IMR-90 (cell line): ENCODE results near the gene IL20RA. TPM values are rescaled to one million over a fixed set of nuclear protein-coding genes. Genes with fewer than 3 reads are reported as not detected.

ENCODE experiments used
- ATAC-seq: fragments of 200-7000 bp; cut with Tn5 transposase; 2 replicates; pipeline ENCODE4 v1.9.1; 2020; ENCODE audit warnings: low read depth, mild to moderate bottlenecking, moderate library complexity
- BruUV-seq: library from RNA; stranded (reverse); fragments of 400-500 nt; replicated peaks from 2 replicates; lab custom pipeline; 2021; lab: Mats Ljungman, UMichigan
- CTCF ChIA-PET: fragments of 300-600 bp; formaldehyde crosslinking; extraction: SDS; loops from one replicate; lab custom pipeline; 2021; ENCODE audit warnings: antibody characterized with exemption; lab: Yijun Ruan, JAX
- POLR2A ChIA-PET: fragments of 300-600 bp; sonication (Branson Sonifier 250); formaldehyde crosslinking; loops from one replicate; lab custom pipeline; 2022; ENCODE audit warnings: antibody characterized with exemption; ENCODE audit not compliant: unreplicated experiment; lab: Charles Lee
- DNase-seq: peaks from one replicate; pipeline ENCODE4 v3.0.0; 2013
- H2AFZ ChIP-seq: replicated peaks from 2 replicates; pipeline ENCODE3; 2013; ENCODE audit warnings: low read length, mild to moderate bottlenecking; ENCODE audit not compliant: poor library complexity
- H2AK5ac ChIP-seq: 2 replicates; pipeline ENCODE4 v1.6.1; 2013; ENCODE audit warnings: low read depth, low read length, inconsistent platforms
- H2AK9ac ChIP-seq: replicated peaks from 2 replicates; pipeline ENCODE3; 2013; ENCODE audit warnings: mild to moderate bottlenecking, low read depth, low read length, moderate library complexity; ENCODE audit not compliant: poor library complexity
- H2BK120ac ChIP-seq: 2 replicates; pipeline ENCODE4 v1.6.1; 2013; ENCODE audit warnings: low read depth, low read length, inconsistent platforms
- H2BK15ac ChIP-seq: 3 replicates; pipeline ENCODE4 v1.6.1; 2013; ENCODE audit warnings: low read depth, low read length, inconsistent platforms
- H2BK20ac ChIP-seq: 2 replicates; pipeline ENCODE4 v1.6.1; 2013; ENCODE audit warnings: low read depth, mild to moderate bottlenecking, inconsistent platforms, low read length, moderate library complexity
- H2BK5ac ChIP-seq: 2 replicates; pipeline ENCODE4 v1.6.1; 2013; ENCODE audit warnings: mild to moderate bottlenecking, low read depth, low read length, inconsistent platforms; ENCODE audit not compliant: poor library complexity, severe bottlenecking
- H3K14ac ChIP-seq: replicated peaks from 2 replicates; pipeline ENCODE4 v1.6.1; 2013; ENCODE audit warnings: low read depth, low read length, inconsistent platforms
- H3K18ac ChIP-seq: 2 replicates; pipeline ENCODE4 v1.6.1; 2013; ENCODE audit warnings: low read depth, low read length, control low read depth
- H3K23ac ChIP-seq: 2 replicates; pipeline ENCODE4 v1.6.1; 2013; ENCODE audit warnings: low read depth, low read length, inconsistent platforms
- H3K27ac ChIP-seq: 2 replicates; pipeline ENCODE4 v1.5.1; 2013; ENCODE audit warnings: mild to moderate bottlenecking, control low read depth, low read length; ENCODE audit not compliant: insufficient read depth
- H3K27me3 ChIP-seq: 2 replicates; pipeline ENCODE4 v1.6.1; 2013; ENCODE audit warnings: low read length; ENCODE audit not compliant: control insufficient read depth, insufficient read depth
- H3K36me3 ChIP-seq: 2 replicates; pipeline ENCODE4 v1.6.1; 2013; ENCODE audit warnings: low read length, mixed read lengths; ENCODE audit not compliant: control insufficient read depth, insufficient read depth
- H3K4ac ChIP-seq: 2 replicates; pipeline ENCODE4 v1.6.1; 2013; ENCODE audit warnings: low read depth, low read length, inconsistent platforms
- H3K4me1 ChIP-seq: 2 replicates; pipeline ENCODE4 v1.6.1; 2013; ENCODE audit warnings: low read length, mixed read lengths; ENCODE audit not compliant: control insufficient read depth, insufficient read depth
- H3K4me2 ChIP-seq: 2 replicates; pipeline ENCODE4 v1.6.1; 2013; ENCODE audit warnings: low read depth, mild to moderate bottlenecking, control low read depth, low read length, moderate library complexity
- H3K4me3 ChIP-seq: 2 replicates; pipeline ENCODE4 v1.5.1; 2013; ENCODE audit warnings: low read depth, mild to moderate bottlenecking, control low read depth, low read length, moderate library complexity; ENCODE audit not compliant: insufficient read depth
- H3K56ac ChIP-seq: 2 replicates; pipeline ENCODE4 v1.6.1; 2013; ENCODE audit warnings: low read length, inconsistent platforms; ENCODE audit not compliant: insufficient read depth; ENCODE audit errors: extremely low read depth
- H3K79me1 ChIP-seq, 2 experiments: 2 replicates each; pipeline ENCODE4 v1.6.1; 2013; ENCODE audit warnings: low read length in 2 of 2, inconsistent platforms in 1 of 2, low read depth in 1 of 2
- H3K9ac ChIP-seq: 2 replicates; pipeline ENCODE4 v1.6.1; 2013; ENCODE audit warnings: low read depth, low read length, control low read depth
- H3K9me1 ChIP-seq: 2 replicates; pipeline ENCODE4 v1.6.1; 2013; ENCODE audit warnings: low read length, inconsistent platforms; ENCODE audit not compliant: insufficient read depth
- H3K9me3 ChIP-seq: 2 replicates; pipeline ENCODE4 v1.6.1; 2013; ENCODE audit warnings: low read length; ENCODE audit not compliant: control insufficient read depth, insufficient read depth
- H4K20me1 ChIP-seq: 2 replicates; pipeline ENCODE4 v1.6.1; 2013; ENCODE audit warnings: low read length, inconsistent platforms; ENCODE audit not compliant: insufficient read depth
- H4K5ac ChIP-seq: 2 replicates; pipeline ENCODE4 v1.6.1; 2013; ENCODE audit warnings: mild to moderate bottlenecking, low read depth, low read length, control low read depth
- H4K8ac ChIP-seq, 2 experiments: 2 replicates each; pipeline ENCODE4 v1.6.1; 2013; ENCODE audit warnings: low read depth in 2 of 2, low read length in 2 of 2, control low read depth in 1 of 2, inconsistent platforms in 1 of 2
- H4K91ac ChIP-seq: 2 replicates; pipeline ENCODE4 v1.6.1; 2013; ENCODE audit warnings: low read depth, low read length, inconsistent platforms; ENCODE audit not compliant: insufficient read depth
- CEBPB ChIP-seq: IDR thresholded peaks from 2 replicates; pipeline ENCODE4 v1.6.1; 2012; ENCODE audit warnings: low read depth, low read length, improper control_type of control experiment
- CTCF ChIP-seq: conservative IDR thresholded peaks from 2 replicates; pipeline ENCODE4 v1.5.1; 2012; ENCODE audit warnings: mild to moderate bottlenecking, low read depth, low read length, improper control_type of control experiment
- MAFK ChIP-seq: IDR thresholded peaks from 2 replicates; pipeline ENCODE4 v1.6.1; 2012; ENCODE audit warnings: low read depth, low read length, improper control_type of control experiment
- MXI1 ChIP-seq: IDR thresholded peaks from 2 replicates; pipeline ENCODE4 v1.6.1; 2012; ENCODE audit warnings: low read depth, mild to moderate bottlenecking, low read length, moderate library complexity, borderline replicate concordance
- NFE2L2 ChIP-seq: fragments of 150-350 bp; IDR thresholded peaks from 2 replicates; pipeline ENCODE4 v1.6.1; 2016; ENCODE audit warnings: low read depth, mild to moderate bottlenecking, low read length
- POLR2A ChIP-seq: IDR thresholded peaks from 2 replicates; pipeline ENCODE4 v1.6.1; 2012; ENCODE audit warnings: mild to moderate bottlenecking, low read depth, low read length
- RAD21 ChIP-seq: IDR thresholded peaks from 2 replicates; pipeline ENCODE4 v1.6.1; 2012; ENCODE audit warnings: low read length, improper control_type of control experiment
- RCOR1 ChIP-seq: IDR thresholded peaks from 2 replicates; pipeline ENCODE4 v1.6.1; 2012; ENCODE audit warnings: mild to moderate bottlenecking, low read length, improper control_type of control experiment; ENCODE audit not compliant: insufficient replicate concordance
- SMC3 ChIP-seq: fragments of 150-350 bp; IDR thresholded peaks from 2 replicates; pipeline ENCODE4 v1.6.1; 2016; ENCODE audit warnings: low read depth, mild to moderate bottlenecking, antibody characterized with exemption, low read length, moderate library complexity
- USF2 ChIP-seq: fragments of 150-350 bp; IDR thresholded peaks from 2 replicates; pipeline ENCODE4 v1.6.1; 2017; ENCODE audit warnings: mild to moderate bottlenecking, antibody characterized with exemption, low read length, low read depth
- WGBS, 2 experiments: methylation state at CpG; one replicate each; pipeline versions ENCODE4 v1.1.5 to v1.1.7; 2013; ENCODE audit warnings: missing lambda C conversion rate in 2 of 2; ENCODE audit not compliant: insufficient read length in 1 of 2; ENCODE audit errors: extremely low coverage in 2 of 2; 5-methylcytosine and 5-hydroxymethylcytosine counted together
- dilution Hi-C: fragments of 300-500 bp; cut with HindIII; formaldehyde crosslinking; loops from one replicate; pipeline ENCODE4 v1.14.3; 2018; ENCODE audit warnings: low sequenced_read_pairs; ENCODE audit not compliant: unreplicated experiment
- in situ Hi-C: fragments of 300-500 bp; cut with MboI; formaldehyde crosslinking; loops from 3 replicates; pipeline ENCODE4 v1.14.3; 2019; ENCODE audit warnings: low sequenced_read_pairs, inconsistent platforms, mixed read lengths
- intact Hi-C: fragments of 100-400 bp; cut with micrococcal nuclease; formaldehyde crosslinking; loops from 2 replicates; pipeline ENCODE4 v1.10.0; 2022
- polyA plus RNA-seq, 3 experiments: library from polyadenylated mRNA; depleted of rRNA; stranded (reverse); fragments of >200 nt; gene quantifications; 2 replicates each; pipeline ENCODE4 v1.2.3, GENCODE V29; 2012; ENCODE audit warnings: low replicate concordance in 1 of 3
- total RNA-seq: library from RNA; depleted of rRNA; stranded (reverse); fragments of >200 nt; gene quantifications from 2 replicates; pipeline ENCODE4 v1.2.3, GENCODE V29; 2012

The IL20RA gene
- total and polyA plus RNA-seq, 2 of the 4 experiments (the other 2 are of a cell fraction), result 0.02 TPM; not detected in 1

- Histone ChIP-seq H2AFZ (no peak overlapping the region), H3K14ac (no peak overlapping the region), H3K27me3 (peaks cover 10% of the 10 kb centered on the region), H3K4me1 (no peaks in the 10 kb centered on the region), H2BK15ac (no peak overlapping the region), H3K23ac (no peak overlapping the region), H3K56ac (no peak overlapping the region), H3K9ac (no peak overlapping the region), H3K9me3 (no peaks in the 10 kb centered on the region), H2BK20ac (no peak overlapping the region), H3K4me2 (no peak overlapping the region), H2AK5ac (no peak overlapping the region), H4K8ac (no peak overlapping the region), H4K20me1 (no peaks in the 10 kb centered on the region), H4K91ac (no peak overlapping the region), H3K27ac (no peak overlapping the region), H3K36me3 (no peaks in the 10 kb centered on the region), H2AK9ac (no peak overlapping the region), H2BK5ac (no peak overlapping the region), H3K9me1 (no peaks in the 10 kb centered on the region), H4K5ac (no peak overlapping the region), H3K4ac (no peak overlapping the region), H3K79me1 (no peaks in the 10 kb centered on the region), H3K4me3 (no peak overlapping the region), H2BK120ac (no peak overlapping the region), H3K18ac (no peak overlapping the region)
- dilution Hi-C loops, result no loop called here
- ChIA-PET POLR2A (no interaction called here), CTCF (interaction anchor here (0.6 to 1.4 kb wide), 3 partner anchors 8 to 20 kb away, joined by 3 to 4 read pairs (median 4); no protein-coding TSS in a partner anchor)
- intact Hi-C loops, result no loop called here
- ATAC-seq (no peak), DNase-seq (no peak)
- TF ChIP-seq CTCF (no peak), MAFK (no peak), RCOR1 (no peak), MXI1 (no peak), USF2 (no peak), SMC3 (no peak), POLR2A (no peak), RAD21 (no peak), NFE2L2 (no peak), CEBPB (no peak)
- no TSS peak for BruUV-seq
- in situ Hi-C loops, result no loop called here
- WGBS, 2 experiments, result no CpG with 5 or more reads among the region's 1 CpG
Observed at GRCh38 chr6:137086031-137086430, 41.3 kb upstream of the IL20RA start.
